Coronary artery (tissue), 2 donors: ENCODE results near the gene CHMP6.
A peak's percentile ranks its signal among the peaks of the same experiment; 100 is the strongest.

Experiments used
- DNase-seq: peaks from one replicate; pipeline ENCODE4 v3.0.0-alpha.2; 2017; ENCODE audit warnings: low spot score
- H3K27ac ChIP-seq, 2 donors: fragments of 200-600 bp; sonication (generic); one replicate each; pipeline ENCODE4 v1.5.1; 2016 to 2019
- H3K4me3 ChIP-seq: fragments of 200-600 bp; sonication (generic); 2 replicates; pipeline ENCODE4 v1.5.1; 2016; ENCODE audit warnings: mild to moderate bottlenecking, moderate library complexity
- CTCF ChIP-seq: fragments of 200-600 bp; sonication (generic); IDR thresholded peaks from one replicate; pipeline ENCODE4 v1.5.1; 2019; ENCODE audit warnings: antibody characterized with exemption

CHMP6 gene

GRCh38 chr17:80997424-80998117 lies 5.9 kb downstream of the CHMP6 start:
- no peak for TF ChIP-seq CTCF
- no peak overlapping the region for H3K4me3 ChIP-seq
- DNase-seq: no peak
- H3K27ac ChIP-seq: no peak overlapping the region

GRCh38 chr17:80998118-80998747 lies 6.6 kb downstream of the CHMP6 start:
- DNase-seq: no peak
- H3K27ac ChIP-seq: no peak overlapping the region
- no peak for TF ChIP-seq CTCF

GRCh38 chr17:80998748-80999535 lies 7.3 kb downstream of the CHMP6 start:
- DNase-seq: no peak
- Histone ChIP-seq H3K4me3 (no peak overlapping the region), H3K27ac (no peak overlapping the region)
- TF ChIP-seq CTCF: no peak

More at GRCh38 chr17:80998118-80998747, 6.6 kb downstream of the CHMP6 start:
- H3K4me3 ChIP-seq: no peak overlapping the region

- DNase-seq: no peak
- TF ChIP-seq CTCF: no peak
- Histone ChIP-seq H3K4me3 (no peak overlapping the region), H3K27ac (no peak overlapping the region)
Measured at GRCh38 chr17:80999536-81000333, 8.1 kb downstream of the CHMP6 start.

- Histone ChIP-seq H3K4me3 (no peak overlapping the region), H3K27ac (no peak overlapping the region)
- TF ChIP-seq CTCF: no peak
- peak; percentile 67 for DNase-seq
Measured at GRCh38 chr17:81000334-81000630, 8.6 kb downstream of the CHMP6 start.

- TF ChIP-seq CTCF: no peak
- DNase-seq: peak; percentile 67
- H3K4me3 ChIP-seq: no peak overlapping the region
- no peak overlapping the region for H3K27ac ChIP-seq
Measured at GRCh38 chr17:81000631-81001357, 9.2 kb downstream of the CHMP6 start.
